Measurements from ENCODE around the gene NXN. TPM values are rescaled to one million over a fixed set of nuclear protein-coding genes. Genes with fewer than 3 reads are reported as not detected.

Gene NXN
- polyA plus RNA-seq, 1 of the 3 experiments (the other 2 are of a cell fraction): 23.9 TPM

- no peak overlapping the region for H3K27ac ChIP-seq (ENCODE audit: low read depth in 2 of 2, low read length in 1 of 2)
- WGBS (ENCODE audit: low lambda C conversion rate): 93% methylated on average over 14 of the region's 30 CpGs
- no peak overlapping the region for H2AFZ ChIP-seq (ENCODE audit: low read depth)
- DNase-seq: no peak
- H3K36me3 ChIP-seq (replicated peaks in 1 of 2; ENCODE audit: control insufficient read depth in 1 of 2, insufficient read depth in 2 of 2, low read length in 1 of 2): peaks cover 2 to 14% of the 10 kb centered on the region in 2 experiments
- peaks cover 0 to 18% of the 10 kb centered on the region in 2 experiments; a peak in 1 of 4 replicates for H3K4me1 ChIP-seq (ENCODE audit: control insufficient read depth in 1 of 2, insufficient read depth in 2 of 2, low read depth in 1 of 2, low read length in 1 of 2)
- peaks cover 6% of the 10 kb centered on the region for H3F3A ChIP-seq (replicated peaks; ENCODE audit: insufficient read depth)
- TF ChIP-seq USF1 (IDR thresholded peaks at IDR 0.05; ENCODE audit: borderline replicate concordance, low read depth) (no peak), MAX (IDR thresholded peaks at IDR 0.05; ENCODE audit: low read depth) (no peak), POLR2AphosphoS5 (IDR thresholded peaks at IDR 0.05; ENCODE audit: low read depth, low read length) (no peak), CTCF (IDR thresholded peaks at IDR 0.05) (no peak), GABPA (IDR thresholded peaks at IDR 0.05; ENCODE audit: low read depth) (no peak), RCOR1 (IDR thresholded peaks at IDR 0.05; ENCODE audit: low read length) (no peak), MEF2A (IDR thresholded peaks at IDR 0.05; ENCODE audit: borderline replicate concordance, low read depth) (no peak), YY1 (IDR thresholded peaks at IDR 0.05; ENCODE audit: low read depth) (no peak), TCF12 (IDR thresholded peaks at IDR 0.05) (no peak), IRF3 (IDR thresholded peaks at IDR 0.05; ENCODE audit: low read depth, low read length) (no peak), NFIC (IDR thresholded peaks at IDR 0.05; ENCODE audit: borderline replicate concordance) (no peak), CHD2 (IDR thresholded peaks at IDR 0.05; ENCODE audit: low read length, partially characterized antibody) (no peak), ZBTB33 (IDR thresholded peaks at IDR 0.05; ENCODE audit: borderline replicate concordance, low read depth) (no peak), EZH2phosphoT487 (IDR thresholded peaks at IDR 0.05; ENCODE audit: borderline replicate concordance, low read depth) (no peak)
- no peaks in the 10 kb centered on the region for H3K9me2 ChIP-seq
- CTCF ChIA-PET: interaction anchor here (6.3 kb wide), 1 partner anchor 30 kb away, joined by 41 read pairs; no protein-coding TSS in a partner anchor
- no peak overlapping the region for H3K9ac ChIP-seq
- H3K79me2 ChIP-seq (ENCODE audit: insufficient read depth): peaks cover 9% of the 10 kb centered on the region
- H4K20me1 ChIP-seq (ENCODE audit: insufficient read depth): peaks cover 18% of the 10 kb centered on the region
- H3K9me3 ChIP-seq: no peaks in the 10 kb centered on the region
- no peak overlapping the region for H3K4me2 ChIP-seq
- POLR2A ChIA-PET: no interaction called here
- no peaks in the 10 kb centered on the region for H3K27me3 ChIP-seq (ENCODE audit: insufficient read depth)
- no peak overlapping the region for H3K4me3 ChIP-seq (ENCODE audit: low read depth in 2 of 2, low read length in 1 of 2)
These were observed 46.4 kb upstream of the NXN start for GRCh38 chr17:1025733-1026598.
